ENCODE measurements around the gene RNPEP. TPM values are rescaled to one million over a fixed set of nuclear protein-coding genes. Genes with fewer than 3 reads are reported as not detected.

Gene RNPEP
- total and polyA plus RNA-seq, 2 of the 8 experiments (the other 6 are each of a cell fraction or from before 2014, with no cell fraction given), result 34.1 to 51.1 TPM

DNA sequence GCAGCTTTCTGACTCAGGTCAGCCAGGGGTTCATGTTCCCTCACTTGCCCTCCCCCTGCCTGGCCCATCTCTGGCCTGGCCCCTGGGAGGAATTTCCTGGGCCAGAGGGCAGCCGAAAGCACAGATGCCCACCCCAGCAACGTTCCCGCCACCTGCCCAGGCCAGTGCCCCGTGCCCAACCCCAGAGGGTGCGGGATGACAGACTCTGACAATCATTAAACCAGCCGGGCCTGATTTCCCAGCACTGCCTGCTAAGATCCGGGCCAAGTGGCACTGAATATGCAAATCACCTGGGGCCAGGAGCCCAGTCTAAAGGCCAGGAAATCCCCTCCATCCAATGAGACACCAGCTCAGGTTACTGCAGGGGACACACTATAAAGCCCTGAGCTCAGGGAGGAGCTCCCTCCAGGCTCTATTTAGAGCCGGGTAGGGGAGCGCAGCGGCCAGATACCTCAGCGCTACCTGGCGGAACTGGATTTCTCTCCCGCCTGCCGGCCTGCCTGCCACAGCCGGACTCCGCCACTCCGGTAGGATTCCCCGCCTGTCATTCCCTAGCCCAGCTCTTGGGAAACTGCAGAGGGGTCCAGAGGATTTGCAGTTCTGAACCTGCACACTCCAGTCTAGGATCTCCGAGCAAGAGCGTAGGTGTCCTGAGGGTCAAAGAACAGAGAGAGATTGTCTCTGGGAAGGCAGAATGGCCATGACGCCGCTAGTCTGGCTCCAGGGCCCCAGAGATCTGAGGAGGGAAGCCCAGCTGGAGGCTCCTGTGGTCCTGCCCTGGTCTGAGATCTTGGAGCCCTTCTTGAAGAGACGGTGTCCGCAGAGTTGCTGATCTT lies 27.9 kb downstream of the RNPEP start, which contains the start of gene ELF3:
Gene ELF3 (plus strand): TSS at position 408 of the 836 bp plus-strand sequence. CDS start 550 bp downstream, outside the sequence.
- H2AK5ac ChIP-seq (ENCODE audit: low read depth, low read length), result no peak within 1 kb of the TSS
- 0 out of 2 replicates have a peak within 1 kb of the TSS, but pooled peaks have one; percentile 75 for H4K8ac ChIP-seq (ENCODE audit: extremely low read depth, insufficient read depth, low read length)
- peak; percentile 97 for FAIRE-seq
- peaks cover 5% of the 10 kb centered on the region for H3K79me1 ChIP-seq (ENCODE audit: low read depth, low read length)
- ChIA-PET CTCF (ENCODE audit: partially characterized antibody) (interaction anchor here (0.7 to 27.9 kb wide), 22 partner anchors 8 to 252 kb away, joined by 3 to 1014 read pairs (median 6); partner anchors contain the start of gene GPR37L1), POLR2A (ENCODE audit: partially characterized antibody) (interaction anchor here (0.6 to 7.5 kb wide), 45 partner anchors 8 to 181 kb away, joined by 3 to 98 read pairs (median 5); partner anchors contain the start of genes GPR37L1 and RNPEP)
- no peak within 1 kb of the TSS for H3K23ac ChIP-seq (ENCODE audit: insufficient read length)
- H2BK15ac ChIP-seq (ENCODE audit: low read length), result peak within 1 kb of the TSS; percentile 61; the same call in 1 of the 2 replicates
- peak within 1 kb of the TSS; percentile 65; the same call in 1 of the 2 replicates for H2BK12ac ChIP-seq (ENCODE audit: low read depth, low read length)
- WGBS, 2 experiments (ENCODE audit: extremely low coverage in 1 of 2, insufficient coverage in 1 of 2, insufficient read length in 1 of 2, insufficient replicate concordance in 2 of 2, low coverage in 1 of 2, low lambda C conversion rate in 2 of 2, missing lambda C conversion rate in 1 of 2), result 10% methylated on average over 23 of the region's 24 CpGs; no CpG with 5 or more reads in 1 of the 2 experiments
- H3K4ac ChIP-seq (replicated peaks; ENCODE audit: insufficient read length, low read depth, low read length), result peak within 1 kb of the TSS; percentile 55
- H3K18ac ChIP-seq (ENCODE audit: extremely low read depth, low read length), result peak within 1 kb of the TSS; percentile 97
- H3K9me3 ChIP-seq (ENCODE audit: insufficient read depth in 2 of 2, low read depth in 1 of 2, low read length in 1 of 2), result no peaks in the 10 kb centered on the region
- peaks cover 7 to 29% (median 14%) of the 10 kb centered on the region in 4 experiments; a peak in 7 of 8 replicates for H3K36me3 ChIP-seq (ENCODE audit: control insufficient read depth in 2 of 4, insufficient read depth in 4 of 4, low read length in 3 of 4)
- peak within 1 kb of the TSS; percentile 81 for H2BK120ac ChIP-seq (replicated peaks; ENCODE audit: low read depth, low read length)
- H3K9ac ChIP-seq (replicated peaks in 1 of 4; ENCODE audit: extremely low read depth in 1 of 4, low read depth in 3 of 4, low read length in 3 of 4), result peak within 1 kb of the TSS; percentile 51 to 82 (median 68)
- peak within 1 kb of the TSS; percentile 49 for H2BK5ac ChIP-seq (ENCODE audit: low read depth, low read length)
- H3K56ac ChIP-seq (replicated peaks; ENCODE audit: insufficient read length, low read depth, low read length), result no peak within 1 kb of the TSS
- no peak within 1 kb of the TSS for H2AFZ ChIP-seq (ENCODE audit: low read length)
- peak within 1 kb of the TSS; percentile 67 for H4K5ac ChIP-seq (ENCODE audit: insufficient read length, low read depth, low read length)
- no peaks in the 10 kb centered on the region for H3K27me3 ChIP-seq (replicated peaks in 1 of 4; ENCODE audit: control insufficient read depth in 3 of 4, extremely low read depth in 1 of 4, insufficient read depth in 3 of 4, low read length in 3 of 4)
- H3K14ac ChIP-seq (ENCODE audit: insufficient read length), result no peak within 1 kb of the TSS
- H4K20me1 ChIP-seq (replicated peaks in 1 of 2; ENCODE audit: control insufficient read depth in 1 of 2, insufficient read depth in 2 of 2, low read length in 2 of 2), result peaks cover 2 to 3% of the 10 kb centered on the region in 2 experiments
- H4K91ac ChIP-seq (replicated peaks; ENCODE audit: insufficient read length, low read length), result peak within 1 kb of the TSS; percentile 29
- H3K4me3 ChIP-seq (ENCODE audit: extremely low read depth in 1 of 4, insufficient read depth in 2 of 4, low read depth in 3 of 4, low read length in 4 of 4), result peak within 1 kb of the TSS; percentile 60 to 82 (median 72)
- DNase-seq (ENCODE audit: low read depth in 1 of 2, low spot score in 2 of 2), result peak; percentile 89 to 90
- H2BK20ac ChIP-seq (ENCODE audit: low read length), result peak within 1 kb of the TSS; percentile 55; the same call in 1 of the 2 replicates
- peak within 1 kb of the TSS; percentile 78 for H3K27ac ChIP-seq (ENCODE audit: low read depth, low read length)
- H3K4me2 ChIP-seq (ENCODE audit: insufficient read depth in 1 of 2, low read depth in 2 of 2, low read length in 2 of 2), result peak within 1 kb of the TSS; percentile 88 to 91
- peaks cover 12 to 38% (median 30%) of the 10 kb centered on the region in 4 experiments for H3K4me1 ChIP-seq (replicated peaks in 1 of 4; ENCODE audit: control insufficient read depth in 3 of 4, insufficient read depth in 4 of 4, low read length in 3 of 4)
- H3K23me2 ChIP-seq (ENCODE audit: low read depth, low read length), result peaks cover 9% of the 10 kb centered on the region
- H3K79me2 ChIP-seq (ENCODE audit: control insufficient read depth in 1 of 2, insufficient read depth in 2 of 2, low read length in 2 of 2), result peaks cover 0 to 13% of the 10 kb centered on the region in 2 experiments; a peak in 1 of 4 replicates
- TF ChIP-seq HDAC2 (IDR thresholded peaks at IDR 0.05; ENCODE audit: borderline replicate concordance in 1 of 2, low read depth in 2 of 2, low read length in 2 of 2), result peak in 1 of 2 experiments; percentile 27; a peak in 1 of 4 replicates
- TF ChIP-seq CHD1 (IDR thresholded peaks at IDR 0.05; ENCODE audit: low read depth, low read length), result peak; percentile 48; the same call in 1 of the 2 replicates
- TF ChIP-seq RAD21 (IDR thresholded peaks at IDR 0.05 in 1 of 2, conservative IDR thresholded peaks at IDR 0.05 in 1 of 2; ENCODE audit: low read depth in 2 of 2, low read length in 2 of 2), result peak; percentile 12 to 16; a peak in 1 of 4 replicates
- TF ChIP-seq JUN (IDR thresholded peaks at IDR 0.05; ENCODE audit: low read depth, low read length), result no peak
- TF ChIP-seq, protein P1, sequence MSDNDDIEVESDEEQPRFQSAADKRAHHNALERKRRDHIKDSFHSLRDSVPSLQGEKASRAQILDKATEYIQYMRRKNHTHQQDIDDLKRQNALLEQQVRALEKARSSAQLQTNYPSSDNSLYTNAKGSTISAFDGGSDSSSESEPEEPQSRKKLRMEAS (IDR thresholded peaks at IDR 0.05), result peak; percentile 62; the same call in 1 of the 2 replicates
- TF ChIP-seq CREB1 (IDR thresholded peaks at IDR 0.05), result 0 out of 2 replicates have a peak, but pooled peaks have one; percentile 6
- 0 out of 2 replicates have a peak, but pooled peaks have one; percentile 32 for TF ChIP-seq TCF12 (IDR thresholded peaks at IDR 0.05; ENCODE audit: low read depth, low read length)
- no peak for TF ChIP-seq SRF (IDR thresholded peaks at IDR 0.05; ENCODE audit: low read depth, low read length)
- TF ChIP-seq NANOG (IDR thresholded peaks at IDR 0.05; ENCODE audit: insufficient read depth, low read depth, low read length, poor library complexity, severe bottlenecking), result peak; percentile 70
- peak; percentile 70 for TF ChIP-seq SP1 (IDR thresholded peaks at IDR 0.05; ENCODE audit: low read depth, low read length)
